Measurements from ENCODE around the gene MACIR. TPM values are rescaled to one million over a fixed set of nuclear protein-coding genes. Genes with fewer than 3 reads are reported as not detected.
A peak's percentile ranks its signal among the peaks of the same experiment; 100 is the strongest.

MACIR gene
- total and polyA plus RNA-seq, 9 donors: 9.3 to 15.6 (median 12.1) TPM

DNA sequence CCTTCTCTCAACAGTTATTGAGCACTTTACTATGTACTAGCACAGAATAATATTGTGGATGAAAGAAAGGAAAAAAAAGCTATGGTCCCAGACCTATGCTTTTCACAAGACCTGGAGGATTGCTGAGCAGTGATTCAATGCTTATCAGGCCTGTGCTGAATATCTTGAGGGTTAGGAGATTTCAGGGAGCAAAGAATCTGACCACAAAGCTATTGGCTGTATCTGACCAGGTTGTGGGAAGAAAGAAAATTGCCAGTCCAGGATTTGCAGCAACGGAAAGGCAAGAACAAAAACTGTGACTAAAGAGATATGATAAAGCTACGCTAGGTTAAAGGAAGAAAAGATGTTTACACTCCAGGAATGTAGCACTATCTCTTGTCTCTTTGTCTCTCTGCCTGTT lies 14.9 kb upstream of the MACIR start:
- H3K4me3 ChIP-seq (ENCODE audit: low read length): no peak overlapping the region
- no peaks in the 10 kb centered on the region for H3K27me3 ChIP-seq (ENCODE audit: control insufficient read depth, insufficient read depth, low read length)
- no peaks in the 10 kb centered on the region for H3K36me3 ChIP-seq (ENCODE audit: control insufficient read depth, insufficient read depth, low read length)
- no peaks in the 10 kb centered on the region for H3K9me3 ChIP-seq (replicated peaks; ENCODE audit: control insufficient read depth, low read depth, low read length)
- no peak for DNase-seq
- no peak overlapping the region for H3K27ac ChIP-seq (ENCODE audit: low read length)
- no CpG with 5 or more reads among the region's 2 CpGs for WGBS (ENCODE audit: insufficient coverage)
- no peaks in the 10 kb centered on the region for H3K4me1 ChIP-seq (ENCODE audit: control insufficient read depth, insufficient read depth, low read length)

DNA sequence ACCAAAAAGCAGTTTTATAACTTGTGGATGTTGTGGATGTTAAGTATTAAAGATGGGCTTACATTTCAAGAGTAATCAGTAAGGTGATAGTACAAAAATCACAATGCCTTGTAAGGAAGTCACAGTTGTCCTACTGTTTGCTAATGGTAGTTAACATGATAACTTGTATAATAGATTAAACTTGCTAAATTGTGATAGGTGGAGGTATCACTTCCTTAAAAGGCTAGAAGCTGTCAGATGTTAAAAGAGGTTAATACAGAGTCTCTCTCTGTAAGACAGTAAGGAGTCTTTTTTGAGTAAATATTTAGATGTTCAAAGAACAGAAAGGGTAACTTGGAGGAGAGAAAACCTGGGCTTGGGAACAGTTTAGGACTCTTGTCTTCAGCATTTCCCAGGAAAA lies 14.2 kb upstream of the MACIR start:
- no peak for DNase-seq
- H3K36me3 ChIP-seq (ENCODE audit: control insufficient read depth, insufficient read depth, low read length): no peaks in the 10 kb centered on the region
- H3K9me3 ChIP-seq (replicated peaks; ENCODE audit: control insufficient read depth, low read depth, low read length): no peaks in the 10 kb centered on the region
- no peaks in the 10 kb centered on the region for H3K27me3 ChIP-seq (ENCODE audit: control insufficient read depth, insufficient read depth, low read length)
- no peak overlapping the region for H3K27ac ChIP-seq (ENCODE audit: low read length)
- H3K4me1 ChIP-seq (ENCODE audit: control insufficient read depth, insufficient read depth, low read length): no peaks in the 10 kb centered on the region
- H3K4me3 ChIP-seq (ENCODE audit: low read length): no peak overlapping the region

DNA sequence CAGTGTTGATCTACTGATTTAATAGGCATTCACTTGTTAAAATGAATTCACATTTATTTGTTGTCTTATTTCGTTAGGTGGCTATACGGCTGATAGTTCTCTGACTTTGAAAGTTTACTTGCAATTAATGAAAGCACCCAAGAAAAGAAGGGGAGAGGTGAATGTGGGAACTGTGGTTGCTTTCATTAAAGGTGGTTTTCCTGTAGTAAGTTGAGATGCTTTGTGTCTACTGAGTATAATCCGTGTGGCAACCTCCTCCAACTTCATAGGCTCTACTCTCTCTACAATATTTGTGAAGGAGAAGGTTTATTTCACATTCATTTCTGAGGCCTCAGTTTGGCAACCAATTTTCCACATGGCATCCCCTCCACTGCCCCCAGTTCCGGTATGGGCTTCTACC lies 12.8 kb upstream of the MACIR start:
- WGBS (ENCODE audit: insufficient coverage): no CpG with 5 or more reads among the region's 4 CpGs
- no peaks in the 10 kb centered on the region for H3K36me3 ChIP-seq (ENCODE audit: control insufficient read depth, insufficient read depth, low read length)
- H3K4me3 ChIP-seq (ENCODE audit: low read length): no peak overlapping the region
- no peaks in the 10 kb centered on the region for H3K4me1 ChIP-seq (ENCODE audit: control insufficient read depth, insufficient read depth, low read length)
- no peak overlapping the region for H3K27ac ChIP-seq (ENCODE audit: low read length)
- no peaks in the 10 kb centered on the region for H3K9me3 ChIP-seq (replicated peaks; ENCODE audit: control insufficient read depth, low read depth, low read length)
- DNase-seq: no peak
- H3K27me3 ChIP-seq (ENCODE audit: control insufficient read depth, insufficient read depth, low read length): no peaks in the 10 kb centered on the region

DNA sequence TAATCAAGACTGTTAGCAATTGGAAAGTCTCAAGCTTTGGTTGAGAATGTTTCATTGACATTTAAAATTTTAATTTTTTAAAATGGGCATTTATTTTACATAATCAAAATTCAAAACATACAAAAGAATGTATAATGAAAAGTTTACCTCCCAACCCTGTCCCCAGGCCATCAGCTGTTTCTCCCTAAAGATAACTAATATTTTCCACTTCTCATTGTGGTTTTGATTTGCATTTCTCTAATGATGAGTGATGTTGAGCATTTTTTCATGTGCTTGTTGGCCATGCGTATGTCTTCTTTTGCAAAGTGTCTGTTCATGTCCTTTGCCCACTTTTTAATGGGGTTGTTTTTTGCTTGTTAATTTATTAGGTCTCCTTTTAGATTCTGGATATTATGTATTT lies 11.4 kb upstream of the MACIR start:
- Histone ChIP-seq H3K27me3 (ENCODE audit: control insufficient read depth, insufficient read depth, low read length) (no peaks in the 10 kb centered on the region), H3K4me1 (ENCODE audit: control insufficient read depth, insufficient read depth, low read length) (no peaks in the 10 kb centered on the region), H3K9me3 (replicated peaks; ENCODE audit: control insufficient read depth, low read depth, low read length) (no peaks in the 10 kb centered on the region), H3K27ac (ENCODE audit: low read length) (no peak overlapping the region), H3K36me3 (ENCODE audit: control insufficient read depth, insufficient read depth, low read length) (no peaks in the 10 kb centered on the region), H3K4me3 (ENCODE audit: low read length) (no peak overlapping the region)
- DNase-seq: no peak
- WGBS (ENCODE audit: insufficient coverage): 100% methylated on average over 1 of the region's 1 CpG

DNA sequence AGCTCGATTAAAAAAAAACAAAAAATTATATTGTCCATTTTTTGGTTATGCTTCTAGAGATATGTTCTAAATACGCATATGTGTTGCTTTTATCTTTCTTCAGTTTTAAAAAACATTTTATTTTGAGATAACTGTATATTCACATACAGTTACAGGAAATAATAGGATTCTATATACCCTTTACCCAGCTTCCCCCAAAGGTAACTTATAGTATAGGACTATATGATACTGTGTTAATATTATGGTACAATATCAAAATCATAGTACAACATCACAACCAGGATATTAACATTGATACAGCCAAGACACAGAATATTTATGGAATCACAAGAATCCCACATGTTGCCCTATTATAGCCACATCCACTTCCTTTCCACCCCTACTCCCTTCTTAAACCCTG lies 9.5 kb upstream of the MACIR start:
- no peak overlapping the region for H3K27ac ChIP-seq (ENCODE audit: low read length)
- H3K36me3 ChIP-seq (ENCODE audit: control insufficient read depth, insufficient read depth, low read length): no peaks in the 10 kb centered on the region
- no peaks in the 10 kb centered on the region for H3K4me1 ChIP-seq (ENCODE audit: control insufficient read depth, insufficient read depth, low read length)
- H3K27me3 ChIP-seq (ENCODE audit: control insufficient read depth, insufficient read depth, low read length): no peaks in the 10 kb centered on the region
- no CpG with 5 or more reads among the region's 2 CpGs for WGBS (ENCODE audit: insufficient coverage)
- no peaks in the 10 kb centered on the region for H3K9me3 ChIP-seq (replicated peaks; ENCODE audit: control insufficient read depth, low read depth, low read length)
- no peak for DNase-seq
- no peak overlapping the region for H3K4me3 ChIP-seq (ENCODE audit: low read length)

DNA sequence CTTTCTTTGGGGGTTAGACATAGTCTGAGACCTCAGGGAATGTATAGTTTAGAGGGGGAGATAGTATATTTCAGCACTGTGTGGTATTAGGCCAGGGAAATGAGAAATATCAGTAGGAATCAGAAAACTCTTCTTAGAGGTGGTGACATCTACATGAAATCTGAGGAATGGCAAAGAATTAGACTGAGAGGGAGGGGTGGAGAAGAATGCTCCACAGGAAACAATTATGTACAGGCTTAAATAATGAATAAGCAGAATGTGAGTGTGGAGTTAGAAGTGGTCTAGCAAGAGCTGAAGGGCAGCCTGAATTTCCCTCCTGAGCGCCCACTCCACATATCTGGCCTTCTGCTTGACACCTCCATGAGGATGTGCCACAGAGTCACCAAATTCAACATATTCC lies 3.6 kb upstream of the MACIR start:
- no peak overlapping the region for H3K27ac ChIP-seq (ENCODE audit: low read length)
- no CpG with 5 or more reads among the region's 1 CpG for WGBS (ENCODE audit: insufficient coverage)

DNA sequence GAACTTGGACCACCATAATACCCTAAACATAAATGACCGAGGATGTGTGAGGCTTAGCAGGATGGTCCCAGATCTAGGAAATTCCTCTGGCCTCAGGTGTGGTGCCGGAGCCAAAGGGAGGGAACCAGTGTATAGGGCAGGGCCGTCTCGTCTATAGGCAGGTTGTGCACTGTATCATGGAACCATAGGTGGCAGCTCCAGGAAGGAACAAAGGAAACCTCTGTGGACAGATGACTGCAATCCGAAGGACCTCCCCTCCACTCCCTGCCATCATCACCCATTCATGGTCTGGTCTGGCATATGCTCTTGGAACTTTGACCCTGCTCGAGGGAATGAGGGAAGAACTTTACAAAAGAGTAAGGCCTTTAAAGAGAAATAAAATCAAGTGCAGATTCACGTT lies 2.9 kb upstream of the MACIR start:
- 92% methylated on average over 2 of the region's 7 CpGs for WGBS (ENCODE audit: insufficient coverage)
- Histone ChIP-seq H3K27ac (ENCODE audit: low read length) (no peak overlapping the region), H3K4me1 (ENCODE audit: control insufficient read depth, insufficient read depth, low read length) (peaks cover 4% of the 10 kb centered on the region), H3K36me3 (ENCODE audit: control insufficient read depth, insufficient read depth, low read length) (no peaks in the 10 kb centered on the region), H3K27me3 (ENCODE audit: control insufficient read depth, insufficient read depth, low read length) (no peaks in the 10 kb centered on the region), H3K4me3 (ENCODE audit: low read length) (no peak overlapping the region), H3K9me3 (replicated peaks; ENCODE audit: control insufficient read depth, low read depth, low read length) (no peaks in the 10 kb centered on the region)
- no peak for DNase-seq

More for the DNA sequence above, 3.6 kb upstream of the MACIR start:
- Histone ChIP-seq H3K9me3 (replicated peaks; ENCODE audit: control insufficient read depth, low read depth, low read length) (no peaks in the 10 kb centered on the region), H3K4me1 (ENCODE audit: control insufficient read depth, insufficient read depth, low read length) (peaks cover 2% of the 10 kb centered on the region), H3K4me3 (ENCODE audit: low read length) (no peak overlapping the region), H3K36me3 (ENCODE audit: control insufficient read depth, insufficient read depth, low read length) (no peaks in the 10 kb centered on the region), H3K27me3 (ENCODE audit: control insufficient read depth, insufficient read depth, low read length) (no peaks in the 10 kb centered on the region)
- no peak for DNase-seq

DNA sequence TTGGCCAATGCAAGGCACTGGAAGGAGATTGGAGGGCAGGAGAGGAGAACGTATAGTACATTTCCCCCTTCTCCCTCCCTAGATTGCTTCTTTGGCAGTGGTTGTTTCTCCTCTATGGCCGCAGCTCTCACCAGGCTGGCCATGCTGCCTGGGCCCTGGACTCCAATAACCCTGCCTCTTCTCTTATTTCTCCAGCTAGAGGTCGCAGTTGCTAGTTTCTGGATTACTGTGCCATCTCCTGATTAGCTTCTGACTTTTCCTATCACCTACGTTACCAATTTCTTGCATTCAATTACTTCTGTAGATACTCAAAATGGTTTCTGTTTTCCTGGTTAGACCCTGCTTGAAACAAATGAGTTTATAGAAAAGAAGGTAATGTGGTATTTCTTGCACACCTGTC lies 2.4 kb upstream of the MACIR start:
- WGBS (ENCODE audit: insufficient coverage): 56% methylated on average over 3 of the region's 4 CpGs
- Histone ChIP-seq H3K27ac (ENCODE audit: low read length) (no peak overlapping the region), H3K9me3 (replicated peaks; ENCODE audit: control insufficient read depth, low read depth, low read length) (no peaks in the 10 kb centered on the region)

DNA sequence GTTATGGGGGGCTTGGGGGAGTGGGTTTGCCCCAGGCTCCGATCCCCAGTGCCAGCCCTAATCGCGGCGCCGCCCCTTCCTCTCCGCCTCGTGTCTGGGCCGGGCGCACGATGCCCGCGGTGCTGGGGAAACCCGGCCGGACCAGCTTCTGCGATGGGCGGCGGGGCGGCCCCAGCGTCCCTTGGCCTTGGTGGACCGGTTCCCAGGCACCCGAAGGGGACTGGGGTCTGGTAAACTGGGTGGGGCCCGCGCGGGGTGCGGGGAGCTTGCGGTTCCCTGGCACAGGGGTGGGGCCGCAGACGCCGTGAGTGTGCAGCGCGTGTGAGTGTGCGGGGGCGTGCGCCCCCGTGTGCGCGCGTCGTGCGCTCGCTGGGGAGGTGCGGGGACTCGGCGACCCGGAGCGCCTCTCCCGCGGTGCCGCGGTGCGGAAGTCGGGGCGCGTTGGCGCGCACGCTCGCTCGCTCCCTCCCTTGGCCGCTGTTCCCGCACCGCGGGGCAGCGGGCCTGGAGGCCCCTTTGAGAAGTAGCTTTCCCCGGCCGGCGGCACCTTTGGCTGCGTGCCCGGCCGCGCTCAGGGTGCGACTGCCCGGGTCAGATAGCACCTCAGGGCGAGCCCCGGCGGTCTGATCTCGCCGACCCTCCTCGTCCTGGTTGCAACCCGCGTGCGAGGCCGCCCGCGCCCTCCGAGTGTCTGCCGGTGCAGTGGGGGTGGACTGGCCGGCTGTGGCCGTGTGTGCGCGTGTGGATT lies 568 bp downstream of the MACIR start:
- peak overlapping the region; percentile 90 for H3K27ac ChIP-seq (ENCODE audit: low read length)
- H3K9me3 ChIP-seq (replicated peaks; ENCODE audit: control insufficient read depth, low read depth, low read length): no peaks in the 10 kb centered on the region
- WGBS (ENCODE audit: insufficient coverage): under 1% methylated on average over 79 of the region's 91 CpGs
- H3K27me3 ChIP-seq (ENCODE audit: control insufficient read depth, insufficient read depth, low read length): no peaks in the 10 kb centered on the region
- H3K36me3 ChIP-seq (ENCODE audit: control insufficient read depth, insufficient read depth, low read length): no peaks in the 10 kb centered on the region
- peak; percentile 57 for DNase-seq
- H3K4me1 ChIP-seq (ENCODE audit: control insufficient read depth, insufficient read depth, low read length): peaks cover 5% of the 10 kb centered on the region
- H3K4me3 ChIP-seq (ENCODE audit: low read length): peak overlapping the region; percentile 95

More for the DNA sequence above, 2.4 kb upstream of the MACIR start:
- no peak overlapping the region for H3K4me3 ChIP-seq (ENCODE audit: low read length)
- DNase-seq: no peak
- peaks cover 5% of the 10 kb centered on the region for H3K4me1 ChIP-seq (ENCODE audit: control insufficient read depth, insufficient read depth, low read length)
- no peaks in the 10 kb centered on the region for H3K36me3 ChIP-seq (ENCODE audit: control insufficient read depth, insufficient read depth, low read length)
- H3K27me3 ChIP-seq (ENCODE audit: control insufficient read depth, insufficient read depth, low read length): no peaks in the 10 kb centered on the region

DNA sequence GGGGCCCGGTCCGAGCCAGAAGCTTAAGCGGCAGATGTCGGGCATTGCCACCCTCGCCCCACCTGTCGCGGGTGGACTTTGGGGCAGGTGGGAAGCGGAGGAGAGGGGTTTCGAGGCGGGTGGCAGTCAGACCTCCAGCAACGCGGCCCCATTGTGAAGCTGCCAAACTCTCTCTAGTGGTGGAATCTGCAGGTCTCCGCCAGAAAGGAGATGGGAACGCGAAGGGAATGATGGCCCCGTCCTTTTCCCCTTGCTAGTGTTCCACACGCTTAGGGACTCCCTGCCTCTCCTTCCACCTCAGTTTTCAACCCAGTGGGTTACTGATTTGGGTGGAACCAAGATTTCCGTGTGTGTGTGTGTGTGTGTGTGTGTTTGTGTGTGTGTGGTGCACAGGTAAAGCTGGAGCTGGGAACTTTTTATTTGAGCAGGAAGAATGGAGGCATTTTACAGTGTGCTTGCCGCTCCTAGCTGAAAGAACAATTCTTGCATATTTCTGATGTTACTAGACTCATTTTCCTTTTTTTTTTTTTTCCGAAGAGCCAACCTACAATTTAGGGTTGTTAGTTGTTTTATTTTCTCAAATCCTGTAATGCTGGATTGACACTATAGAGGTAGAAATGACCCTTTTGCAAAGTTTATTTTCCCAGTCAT lies 1.3 kb downstream of the MACIR start:
- Histone ChIP-seq H3K27ac (ENCODE audit: low read length) (peak overlapping the region; percentile 52), H3K27me3 (ENCODE audit: control insufficient read depth, insufficient read depth, low read length) (no peaks in the 10 kb centered on the region), H3K4me3 (ENCODE audit: low read length) (peak overlapping the region; percentile 95), H3K36me3 (ENCODE audit: control insufficient read depth, insufficient read depth, low read length) (no peaks in the 10 kb centered on the region), H3K9me3 (replicated peaks; ENCODE audit: control insufficient read depth, low read depth, low read length) (no peaks in the 10 kb centered on the region), H3K4me1 (ENCODE audit: control insufficient read depth, insufficient read depth, low read length) (peaks cover 5% of the 10 kb centered on the region)
- DNase-seq: peak; percentile 55
- WGBS (ENCODE audit: insufficient coverage): 0% methylated on average over 2 of the region's 20 CpGs

Measured in muscle of leg (tissue), 11 donors.